Cardiac muscle cell (in vitro differentiated cells and primary cell): Measurements from ENCODE around the gene MTHFSD. TPM values are rescaled to one million over a fixed set of nuclear protein-coding genes. Genes with fewer than 3 reads are reported as not detected.

ENCODE experiments used
- DNase-seq, 2 donors: peaks; one replicate each; pipeline versions ENCODE4 v3.0.0 to v3.0.0-alpha.2; 2010 to 2017; ENCODE audit warnings: low read depth in 1 of 2, low spot score in 1 of 2
- H3K27ac ChIP-seq: fragments of 200-600 bp; sonication (generic); 2 replicates; pipeline ENCODE4 v1.5.1; 2016
- H3K27me3 ChIP-seq: fragments of 200-600 bp; sonication (generic); 2 replicates; pipeline ENCODE4 v1.6.0; 2016; ENCODE audit warnings: control low read depth
- H3K36me3 ChIP-seq: fragments of 200-600 bp; sonication (generic); 2 replicates; pipeline ENCODE4 v1.5.1; 2016; ENCODE audit warnings: control low read depth
- H3K4me1 ChIP-seq: fragments of 200-600 bp; sonication (generic); 2 replicates; pipeline ENCODE4 v1.8.1; 2017; ENCODE audit warnings: low read depth, mild to moderate bottlenecking, mixed run types
- H3K4me3 ChIP-seq: fragments of 200-600 bp; sonication (generic); 2 replicates; pipeline ENCODE4 v1.5.1; 2016; ENCODE audit warnings: mild to moderate bottlenecking
- H3K9me3 ChIP-seq: fragments of 200-600 bp; sonication (generic); 2 replicates; pipeline ENCODE4 v1.5.1; 2017; ENCODE audit warnings: low read depth, mild to moderate bottlenecking, control low read depth
- CTCF ChIP-seq: IDR thresholded peaks from 2 replicates; pipeline ENCODE4 v1.5.1; 2012; ENCODE audit warnings: low read depth, mild to moderate bottlenecking, low read length
- polyA plus RNA-seq: library from polyadenylated mRNA; unstranded; fragments of >200 nt; fragmentation: Nextera tagmentation; extraction: Ambion mirVana; gene quantifications from 2 replicates; pipeline ENCODE4 v1.2.1, GENCODE V29; 2016
- total RNA-seq: library from RNA; depleted of rRNA; stranded (reverse); fragments of >200 nt; gene quantifications from 2 replicates; pipeline ENCODE4 v1.2.3, GENCODE V29; 2016

MTHFSD gene
- total and polyA plus RNA-seq, 2 experiments from 2014 or later = 23.0 to 36.0 TPM

- Histone ChIP-seq H3K4me1 (peaks cover 14% of the 10 kb centered on the region), H3K36me3 (no peaks in the 10 kb centered on the region), H3K27ac (no peak overlapping the region), H3K4me3 (peak overlapping the region; percentile 5), H3K27me3 (peaks cover 100% of the 10 kb centered on the region), H3K9me3 (no peaks in the 10 kb centered on the region)
- TF ChIP-seq CTCF = no peak
- DNase-seq = no peak
These were observed 57.4 kb downstream of the MTHFSD start for GRCh38 chr16:86497551-86498021.

- peaks cover 100% of the 10 kb centered on the region for H3K27me3 ChIP-seq
- H3K4me1 ChIP-seq = peaks cover 14% of the 10 kb centered on the region
- TF ChIP-seq CTCF = no peak
- no peaks in the 10 kb centered on the region for H3K9me3 ChIP-seq
- H3K4me3 ChIP-seq = peak overlapping the region; percentile 5
- H3K36me3 ChIP-seq = no peaks in the 10 kb centered on the region
- DNase-seq = no peak
- no peak overlapping the region for H3K27ac ChIP-seq
These were observed 58.0 kb downstream of the MTHFSD start for GRCh38 chr16:86496929-86497461.

- H3K27me3 ChIP-seq = peaks cover 100% of the 10 kb centered on the region
- no peak for DNase-seq
- no peak for TF ChIP-seq CTCF
- no peaks in the 10 kb centered on the region for H3K9me3 ChIP-seq
- peaks cover 14% of the 10 kb centered on the region for H3K4me1 ChIP-seq
- no peaks in the 10 kb centered on the region for H3K36me3 ChIP-seq
- H3K27ac ChIP-seq = no peak overlapping the region
- no peak overlapping the region for H3K4me3 ChIP-seq
These were observed 58.6 kb downstream of the MTHFSD start for GRCh38 chr16:86496262-86496928.

GRCh38 chr16:86495756-86496261, 59.2 kb downstream of the MTHFSD start:
- H3K4me1 ChIP-seq = peaks cover 14% of the 10 kb centered on the region
- no peak for DNase-seq
- H3K9me3 ChIP-seq = no peaks in the 10 kb centered on the region
- TF ChIP-seq CTCF = no peak
- peaks cover 100% of the 10 kb centered on the region for H3K27me3 ChIP-seq
- no peak overlapping the region for H3K27ac ChIP-seq
- H3K36me3 ChIP-seq = no peaks in the 10 kb centered on the region
- H3K4me3 ChIP-seq = no peak overlapping the region

- H3K9me3 ChIP-seq = no peaks in the 10 kb centered on the region
- H3K27ac ChIP-seq = no peak overlapping the region
- peaks cover 100% of the 10 kb centered on the region for H3K27me3 ChIP-seq
- no peaks in the 10 kb centered on the region for H3K36me3 ChIP-seq
- no peak for TF ChIP-seq CTCF
- peaks cover 14% of the 10 kb centered on the region for H3K4me1 ChIP-seq
- DNase-seq = no peak
- H3K4me3 ChIP-seq = no peak overlapping the region
These were observed 59.7 kb downstream of the MTHFSD start for GRCh38 chr16:86495357-86495701.
